ENCODE results near the gene PPP2R2C. TPM values are rescaled to one million over a fixed set of nuclear protein-coding genes. Genes with fewer than 3 reads are reported as not detected.

Gene PPP2R2C
- total RNA-seq, 6 experiments from 2014 or later, result 0.14 to 0.25 (median 0.23) TPM; not detected in 2

DNA sequence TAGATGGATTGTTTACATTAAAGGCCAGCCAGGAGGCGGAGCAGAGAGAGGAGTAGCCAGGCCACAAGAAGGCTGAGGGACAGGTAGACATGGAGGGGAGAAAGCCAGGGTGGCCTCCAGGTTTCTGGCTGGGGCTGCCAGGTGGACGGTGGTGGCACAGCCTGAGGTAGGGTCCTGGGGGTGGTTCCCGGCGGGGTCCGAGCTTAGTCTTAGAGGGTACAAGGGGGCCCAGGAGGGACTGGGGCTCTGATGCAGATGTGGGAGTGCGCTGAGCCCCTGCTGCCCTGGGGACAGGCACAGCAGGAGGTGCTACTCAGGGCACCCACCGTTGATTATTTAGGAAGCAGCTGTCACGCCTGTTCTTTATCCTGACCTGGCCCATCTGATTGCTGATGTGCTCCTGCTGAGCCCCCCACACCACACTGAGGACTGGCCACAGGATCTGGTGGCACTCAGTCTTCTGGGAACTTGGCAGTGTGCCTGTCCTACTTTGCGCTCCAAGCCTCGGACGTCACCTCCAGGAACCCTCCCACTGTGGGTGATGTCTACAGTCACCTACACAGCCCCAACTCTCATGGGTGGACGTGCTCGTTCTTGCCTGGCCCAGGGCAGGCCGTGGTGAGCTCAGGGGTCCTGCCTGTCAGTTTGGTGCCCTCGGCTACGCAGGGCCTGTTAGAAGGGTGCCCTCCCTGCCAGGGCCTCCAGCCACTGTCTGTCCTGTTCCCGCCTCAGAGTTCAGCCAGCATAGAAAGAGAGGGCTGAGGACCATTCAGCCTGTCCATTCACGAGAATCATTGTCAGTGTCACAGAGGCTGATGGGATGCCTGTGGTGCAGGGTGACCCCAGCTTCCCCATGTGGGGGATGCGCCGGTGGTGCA, 190.7 kb downstream of the PPP2R2C start:
- H3K27ac Mint-ChIP-seq, result no peak overlapping the region
- no peaks in the 10 kb centered on the region for H3K27me3 Mint-ChIP-seq (ENCODE audit: insufficient read depth)
- no peaks in the 10 kb centered on the region for H3K36me3 Mint-ChIP-seq (ENCODE audit: low read depth)
- H3K4me1 Mint-ChIP-seq (ENCODE audit: low read depth), result peaks cover 9% of the 10 kb centered on the region; the same call in 1 of the 2 replicates
- TF ChIP-seq, protein P1, sequence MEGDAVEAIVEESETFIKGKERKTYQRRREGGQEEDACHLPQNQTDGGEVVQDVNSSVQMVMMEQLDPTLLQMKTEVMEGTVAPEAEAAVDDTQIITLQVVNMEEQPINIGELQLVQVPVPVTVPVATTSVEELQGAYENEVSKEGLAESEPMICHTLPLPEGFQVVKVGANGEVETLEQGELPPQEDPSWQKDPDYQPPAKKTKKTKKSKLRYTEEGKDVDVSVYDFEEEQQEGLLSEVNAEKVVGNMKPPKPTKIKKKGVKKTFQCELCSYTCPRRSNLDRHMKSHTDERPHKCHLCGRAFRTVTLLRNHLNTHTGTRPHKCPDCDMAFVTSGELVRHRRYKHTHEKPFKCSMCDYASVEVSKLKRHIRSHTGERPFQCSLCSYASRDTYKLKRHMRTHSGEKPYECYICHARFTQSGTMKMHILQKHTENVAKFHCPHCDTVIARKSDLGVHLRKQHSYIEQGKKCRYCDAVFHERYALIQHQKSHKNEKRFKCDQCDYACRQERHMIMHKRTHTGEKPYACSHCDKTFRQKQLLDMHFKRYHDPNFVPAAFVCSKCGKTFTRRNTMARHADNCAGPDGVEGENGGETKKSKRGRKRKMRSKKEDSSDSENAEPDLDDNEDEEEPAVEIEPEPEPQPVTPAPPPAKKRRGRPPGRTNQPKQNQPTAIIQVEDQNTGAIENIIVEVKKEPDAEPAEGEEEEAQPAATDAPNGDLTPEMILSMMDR (IDR thresholded peaks at IDR 0.05), result no peak
- no peaks in the 10 kb centered on the region for H3K9me3 Mint-ChIP-seq
- no peak overlapping the region for H3K4me3 Mint-ChIP-seq
- DNase-seq, result no peak

DNA sequence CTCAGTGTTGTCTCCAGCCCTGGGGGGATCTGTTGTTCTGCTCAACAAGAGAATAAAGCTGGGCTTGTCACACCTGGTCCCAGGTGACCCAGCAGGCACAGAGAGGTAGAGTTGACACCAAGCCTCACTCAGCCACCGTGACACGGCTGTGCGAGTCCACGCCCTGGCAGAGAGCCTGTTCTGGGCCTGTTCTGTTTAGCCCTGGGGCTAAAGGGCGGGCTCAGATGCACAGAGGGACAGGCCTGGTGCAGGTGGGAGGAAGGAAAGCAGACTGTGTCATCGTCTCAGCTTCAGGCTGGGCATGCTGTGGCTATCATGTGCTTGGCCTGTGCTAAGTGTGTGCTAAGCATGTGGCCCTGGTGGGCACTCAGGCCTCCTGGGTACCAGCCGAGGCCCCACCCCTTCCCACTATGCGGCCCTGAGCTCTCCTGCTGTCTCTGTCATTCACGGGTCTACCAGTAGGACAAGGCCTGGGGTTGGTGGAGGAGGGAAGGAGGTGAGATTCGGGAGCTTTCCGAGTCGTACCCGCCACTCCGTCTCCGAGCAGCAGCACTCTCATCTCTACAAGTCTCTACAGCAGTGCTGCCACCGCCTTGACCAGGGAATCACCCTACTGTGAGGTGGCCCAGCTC, 191.9 kb downstream of the PPP2R2C start:
- H3K4me1 Mint-ChIP-seq (ENCODE audit: low read depth), result peaks cover 9% of the 10 kb centered on the region; the same call in 1 of the 2 replicates
- H3K4me3 Mint-ChIP-seq, result no peak overlapping the region
- H3K27me3 Mint-ChIP-seq (ENCODE audit: insufficient read depth), result no peaks in the 10 kb centered on the region; the same call in 1 of the 2 replicates
- no peaks in the 10 kb centered on the region for H3K36me3 Mint-ChIP-seq (ENCODE audit: low read depth)
- no peak overlapping the region for H3K27ac Mint-ChIP-seq
- DNase-seq, result no peak
- TF ChIP-seq, protein P1 (IDR thresholded peaks at IDR 0.05), result 0 out of 2 replicates have a peak, but pooled peaks have one; percentile 8
- H3K9me3 Mint-ChIP-seq, result no peaks in the 10 kb centered on the region

DNA sequence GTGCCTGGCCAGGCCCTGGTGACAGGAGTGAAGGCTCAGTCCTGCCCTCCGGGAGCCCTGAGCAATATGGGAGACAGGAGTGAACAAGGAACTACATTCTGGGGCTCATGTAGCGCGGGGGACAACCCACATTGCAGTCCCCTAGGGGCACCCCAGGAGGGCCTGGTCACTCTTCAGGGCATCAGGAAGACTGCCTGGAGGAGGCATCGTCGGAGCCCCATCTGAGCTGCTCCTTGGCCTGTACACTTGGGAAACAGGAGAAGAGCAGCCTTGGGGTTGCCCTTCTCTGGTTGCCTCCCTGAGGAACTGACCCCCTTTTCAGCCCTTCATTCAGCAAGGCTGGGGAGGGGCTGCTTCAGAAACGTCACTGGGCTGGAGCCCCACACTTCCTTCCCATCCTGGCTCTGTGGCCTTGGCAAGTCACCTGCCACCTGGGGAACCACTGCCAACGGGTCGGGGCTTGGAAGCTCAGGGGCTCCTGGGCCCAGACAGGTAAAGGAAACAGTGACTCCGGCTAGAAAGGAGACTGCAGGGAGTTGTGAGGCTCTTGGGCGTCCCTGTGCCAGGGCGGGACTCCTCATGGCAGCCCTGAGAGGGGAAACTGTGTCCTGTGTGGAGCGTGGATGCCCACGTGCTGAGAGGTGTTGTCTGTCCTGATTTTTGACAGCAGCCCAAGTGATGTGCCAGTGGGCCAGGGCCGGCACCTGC, 192.7 kb downstream of the PPP2R2C start:
- H3K36me3 Mint-ChIP-seq (ENCODE audit: low read depth), result no peaks in the 10 kb centered on the region
- no peak for DNase-seq
- H3K9me3 Mint-ChIP-seq, result no peaks in the 10 kb centered on the region
- peaks cover 9% of the 10 kb centered on the region; the same call in 1 of the 2 replicates for H3K4me1 Mint-ChIP-seq (ENCODE audit: low read depth)
- no peak overlapping the region for H3K4me3 Mint-ChIP-seq
- no peak overlapping the region for H3K27ac Mint-ChIP-seq
- H3K27me3 Mint-ChIP-seq (ENCODE audit: insufficient read depth), result no peaks in the 10 kb centered on the region; the same call in 1 of the 2 replicates
- TF ChIP-seq, protein P1 (IDR thresholded peaks at IDR 0.05), result no peak

DNA sequence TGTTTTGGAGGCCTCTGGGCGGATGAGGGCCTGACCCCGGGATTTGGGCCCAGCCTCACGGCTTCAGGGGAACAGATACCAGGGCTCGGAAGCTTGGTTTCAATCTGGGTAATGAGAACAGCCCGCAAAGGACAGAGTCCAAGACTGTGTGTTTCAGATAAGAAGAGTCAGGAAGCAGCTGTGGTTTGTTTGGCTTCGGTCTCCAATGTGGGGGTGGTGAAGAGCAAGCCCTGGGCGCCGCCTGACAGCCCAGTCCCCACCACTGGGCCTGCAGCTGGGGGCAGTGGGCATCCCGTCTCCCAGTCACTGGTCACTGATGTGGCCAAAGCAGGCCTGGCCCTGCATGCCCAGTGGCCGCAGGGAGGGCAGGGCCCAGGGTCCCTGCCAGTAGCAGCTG, 193.6 kb downstream of the PPP2R2C start:
- H3K27ac Mint-ChIP-seq, result no peak overlapping the region
- H3K27me3 Mint-ChIP-seq (ENCODE audit: insufficient read depth), result no peaks in the 10 kb centered on the region; the same call in 1 of the 2 replicates
- H3K4me3 Mint-ChIP-seq, result no peak overlapping the region
- TF ChIP-seq, protein P1 (IDR thresholded peaks at IDR 0.05), result no peak
- peaks cover 19% of the 10 kb centered on the region for H3K4me1 Mint-ChIP-seq (ENCODE audit: low read depth)
- DNase-seq, result no peak
- H3K9me3 Mint-ChIP-seq, result no peaks in the 10 kb centered on the region
- H3K36me3 Mint-ChIP-seq (ENCODE audit: low read depth), result no peaks in the 10 kb centered on the region

Measured in HFFc6 (cell line).